Measurements from ENCODE around the gene ABCB1. TPM values are rescaled to one million over a fixed set of nuclear protein-coding genes. Genes with fewer than 3 reads are reported as not detected.

The ABCB1 gene
- total RNA-seq, 2 experiments from 2014 or later, result 2.7 to 2.8 TPM

- Mint-ChIP-seq H3K36me3 (ENCODE audit: low read depth) (no peaks in the 10 kb centered on the region), H3K27me3 (no peaks in the 10 kb centered on the region), H3K27ac (no peak overlapping the region), H3K4me3 (no peak overlapping the region), H3K9me3 (no peaks in the 10 kb centered on the region), H3K4me1 (peaks cover 8% of the 10 kb centered on the region)
- ChIA-PET CTCF (no interaction called here), POLR2A (no interaction called here)
- DNase-seq, result no peak
Measured at GRCh38 chr7:87566311-87566900, 34.3 kb downstream of the ABCB1 start.

- H3K27ac Mint-ChIP-seq, result no peak overlapping the region
- CTCF ChIA-PET, result no interaction called here
- H3K4me3 Mint-ChIP-seq, result no peak overlapping the region
- H3K36me3 Mint-ChIP-seq (ENCODE audit: low read depth), result no peaks in the 10 kb centered on the region
- DNase-seq, result no peak
- H3K9me3 Mint-ChIP-seq, result no peaks in the 10 kb centered on the region
- H3K27me3 Mint-ChIP-seq, result no peaks in the 10 kb centered on the region
- POLR2A ChIA-PET, result no interaction called here
- H3K4me1 Mint-ChIP-seq, result peaks cover 8% of the 10 kb centered on the region
Measured at GRCh38 chr7:87565877-87566276, 34.8 kb downstream of the ABCB1 start.

- H3K9me3 Mint-ChIP-seq, result no peaks in the 10 kb centered on the region
- ChIA-PET POLR2A (no interaction called here), CTCF (interaction anchor here (1.0 kb wide), 1 partner anchor 12 kb away, joined by 3 read pairs; no protein-coding TSS in a partner anchor)
- peak; percentile 24 for DNase-seq
- H3K27ac Mint-ChIP-seq, result no peak overlapping the region
- H3K4me1 Mint-ChIP-seq, result peaks cover 8% of the 10 kb centered on the region
- no peaks in the 10 kb centered on the region for H3K36me3 Mint-ChIP-seq (ENCODE audit: low read depth)
- H3K27me3 Mint-ChIP-seq, result no peaks in the 10 kb centered on the region
- H3K4me3 Mint-ChIP-seq, result no peak overlapping the region
Measured at GRCh38 chr7:87564296-87564963, 36.3 kb downstream of the ABCB1 start.

- no peaks in the 10 kb centered on the region for H3K9me3 Mint-ChIP-seq
- no peak overlapping the region for H3K27ac Mint-ChIP-seq
- H3K27me3 Mint-ChIP-seq, result no peaks in the 10 kb centered on the region
- ChIA-PET CTCF (no interaction called here), POLR2A (no interaction called here)
- no peak for DNase-seq
- H3K4me1 Mint-ChIP-seq, result peaks cover 8% of the 10 kb centered on the region
- no peak overlapping the region for H3K4me3 Mint-ChIP-seq
- H3K36me3 Mint-ChIP-seq (ENCODE audit: low read depth), result no peaks in the 10 kb centered on the region
Measured at GRCh38 chr7:87561702-87562101, 39.0 kb downstream of the ABCB1 start.

- Mint-ChIP-seq H3K9me3 (no peaks in the 10 kb centered on the region), H3K4me3 (no peak overlapping the region), H3K36me3 (ENCODE audit: low read depth) (no peaks in the 10 kb centered on the region), H3K27me3 (no peaks in the 10 kb centered on the region), H3K27ac (no peak overlapping the region), H3K4me1 (peaks cover 8% of the 10 kb centered on the region)
- ChIA-PET POLR2A (no interaction called here), CTCF (no interaction called here)
- no peak for DNase-seq
Measured at GRCh38 chr7:87561102-87561501, 39.6 kb downstream of the ABCB1 start.

GRCh38 chr7:87552351-87552900, 48.3 kb downstream of the ABCB1 start:
- Mint-ChIP-seq H3K9me3 (no peaks in the 10 kb centered on the region), H3K4me1 (no peaks in the 10 kb centered on the region), H3K27ac (no peak overlapping the region), H3K4me3 (no peak overlapping the region), H3K36me3 (ENCODE audit: low read depth) (no peaks in the 10 kb centered on the region), H3K27me3 (no peaks in the 10 kb centered on the region)
- ChIA-PET CTCF (no interaction called here), POLR2A (no interaction called here)
- no peak for DNase-seq

- H3K4me1 Mint-ChIP-seq, result no peaks in the 10 kb centered on the region
- no peaks in the 10 kb centered on the region for H3K36me3 Mint-ChIP-seq (ENCODE audit: low read depth)
- CTCF ChIA-PET, result no interaction called here
- H3K27me3 Mint-ChIP-seq, result no peaks in the 10 kb centered on the region
- no peaks in the 10 kb centered on the region for H3K9me3 Mint-ChIP-seq
- POLR2A ChIA-PET, result no interaction called here
- no peak for DNase-seq
- H3K27ac Mint-ChIP-seq, result no peak overlapping the region
- H3K4me3 Mint-ChIP-seq, result no peak overlapping the region
Measured at GRCh38 chr7:87548123-87548919, 52.4 kb downstream of the ABCB1 start.

GRCh38 chr7:87545760-87546159, 54.9 kb downstream of the ABCB1 start:
- H3K27me3 Mint-ChIP-seq, result no peaks in the 10 kb centered on the region
- H3K4me1 Mint-ChIP-seq, result no peaks in the 10 kb centered on the region
- POLR2A ChIA-PET, result no interaction called here
- H3K4me3 Mint-ChIP-seq, result no peak overlapping the region
- CTCF ChIA-PET, result no interaction called here
- no peak for DNase-seq
- no peaks in the 10 kb centered on the region for H3K36me3 Mint-ChIP-seq (ENCODE audit: low read depth)
- H3K27ac Mint-ChIP-seq, result no peak overlapping the region
- no peaks in the 10 kb centered on the region for H3K9me3 Mint-ChIP-seq

GRCh38 chr7:87543623-87544022, 57.1 kb downstream of the ABCB1 start:
- Mint-ChIP-seq H3K27me3 (no peaks in the 10 kb centered on the region), H3K9me3 (no peaks in the 10 kb centered on the region), H3K4me3 (no peak overlapping the region), H3K27ac (no peak overlapping the region), H3K4me1 (no peaks in the 10 kb centered on the region), H3K36me3 (ENCODE audit: low read depth) (no peaks in the 10 kb centered on the region)
- no peak for DNase-seq
- ChIA-PET CTCF (no interaction called here), POLR2A (no interaction called here)

GRCh38 chr7:87541648-87542047, 59.0 kb downstream of the ABCB1 start:
- Mint-ChIP-seq H3K36me3 (ENCODE audit: low read depth) (no peaks in the 10 kb centered on the region), H3K4me3 (no peak overlapping the region), H3K27me3 (no peaks in the 10 kb centered on the region), H3K4me1 (no peaks in the 10 kb centered on the region), H3K27ac (no peak overlapping the region), H3K9me3 (no peaks in the 10 kb centered on the region)
- no peak for DNase-seq
- POLR2A ChIA-PET, result no interaction called here
- CTCF ChIA-PET, result no interaction called here

- no peak for DNase-seq
- Mint-ChIP-seq H3K4me1 (no peaks in the 10 kb centered on the region), H3K27ac (no peak overlapping the region), H3K36me3 (ENCODE audit: low read depth) (no peaks in the 10 kb centered on the region), H3K9me3 (no peaks in the 10 kb centered on the region), H3K27me3 (no peaks in the 10 kb centered on the region), H3K4me3 (no peak overlapping the region)
- ChIA-PET POLR2A (no interaction called here), CTCF (no interaction called here)
Measured at GRCh38 chr7:87538052-87538451, 62.6 kb downstream of the ABCB1 start.

- H3K4me3 Mint-ChIP-seq, result no peak overlapping the region
- no peaks in the 10 kb centered on the region for H3K4me1 Mint-ChIP-seq
- H3K36me3 Mint-ChIP-seq (ENCODE audit: low read depth), result no peaks in the 10 kb centered on the region
- H3K27ac Mint-ChIP-seq, result no peak overlapping the region
- no peak for DNase-seq
- POLR2A ChIA-PET, result no interaction called here
- H3K9me3 Mint-ChIP-seq, result no peaks in the 10 kb centered on the region
- CTCF ChIA-PET, result no interaction called here
- no peaks in the 10 kb centered on the region for H3K27me3 Mint-ChIP-seq
Measured at GRCh38 chr7:87534072-87534471, 66.6 kb downstream of the ABCB1 start.

- ChIA-PET POLR2A (no interaction called here), CTCF (interaction anchor here (0.7 kb wide), 1 partner anchor 15 kb away, joined by 5 read pairs; no protein-coding TSS in a partner anchor)
Measured at GRCh38 chr7:87530126-87530525, 70.6 kb downstream of the ABCB1 start.

More at GRCh38 chr7:87530126-87530525, 70.6 kb downstream of the ABCB1 start:
- Mint-ChIP-seq H3K36me3 (ENCODE audit: low read depth) (no peaks in the 10 kb centered on the region), H3K4me1 (no peaks in the 10 kb centered on the region), H3K9me3 (no peaks in the 10 kb centered on the region), H3K27ac (no peak overlapping the region), H3K4me3 (no peak overlapping the region), H3K27me3 (no peaks in the 10 kb centered on the region)
- no peak for DNase-seq

All from activated CD4-positive, alpha-beta T cell treated with anti-CD3 and anti-CD28 coated beads, Interleukin-2, amount 10 ng/mL, durations not matched to agents 7 days and 5 days (primary cell).